NT2/D1 (cell line): ENCODE data around the gene AHRR.

Experiments
- SUZ12 ChIP-seq: IDR thresholded peaks from 2 replicates; pipeline ENCODE4 v1.6.1; 2011; ENCODE audit not compliant: insufficient read length, insufficient read depth; ENCODE audit errors: extremely low read depth
- YY1 ChIP-seq: IDR thresholded peaks from 2 replicates; pipeline ENCODE4 v1.6.1; 2011; ENCODE audit not compliant: insufficient read length, insufficient read depth
- ZNF274 ChIP-seq: IDR thresholded peaks from 2 replicates; pipeline ENCODE4 v1.6.1; 2011; ENCODE audit warnings: mild to moderate bottlenecking, low read depth, low read length

DNA sequence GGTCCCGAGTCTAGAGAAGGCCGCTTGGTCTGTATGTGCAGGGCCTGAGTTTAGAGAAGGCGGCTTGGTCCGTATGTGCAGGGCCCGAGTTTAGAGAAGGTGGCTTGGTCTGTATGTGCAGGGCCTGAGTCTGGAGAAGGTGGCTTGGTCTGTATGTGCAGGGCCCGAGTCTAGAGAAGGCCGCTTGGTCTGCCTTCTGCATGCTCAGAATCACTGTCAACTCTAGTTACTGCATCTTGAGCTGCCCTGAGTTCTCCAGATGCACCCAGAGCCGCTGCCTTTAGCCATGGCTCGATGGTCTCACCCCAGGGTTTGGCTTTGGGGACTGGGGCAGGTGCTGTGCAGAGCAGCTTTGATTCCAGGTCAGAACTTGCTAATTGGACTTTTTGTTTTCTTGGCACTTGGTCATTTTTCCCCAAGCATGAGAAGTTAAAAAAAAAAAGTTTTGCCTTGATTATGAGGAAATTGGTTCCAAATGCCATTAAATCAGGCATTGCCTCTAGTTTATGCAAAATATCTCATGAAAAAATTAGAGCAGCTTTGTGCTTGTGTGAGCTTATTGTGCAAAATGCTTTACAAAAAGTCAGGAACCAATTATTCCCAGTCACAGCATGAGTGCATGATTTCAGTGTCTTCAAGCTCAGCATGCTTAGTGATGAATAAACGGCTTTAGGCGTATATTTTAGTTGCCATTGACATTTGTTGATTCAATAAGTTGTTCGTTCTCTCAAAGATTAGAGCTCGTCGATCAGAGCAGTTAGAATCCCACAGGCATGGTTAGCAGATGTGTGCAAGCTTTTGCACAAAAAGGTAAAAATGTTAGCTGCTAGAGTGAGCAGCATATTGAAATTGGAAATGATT, 96.0 kb downstream of the AHRR start:
- TF ChIP-seq ZNF274 = no peak
- no peak for TF ChIP-seq YY1
- no peak for TF ChIP-seq SUZ12
